ENCODE data around the gene TRMT1. TPM values are rescaled to one million over a fixed set of nuclear protein-coding genes. Genes with fewer than 3 reads are reported as not detected.
"Not testable (repeated sequence)": the region's sequence is repeated elsewhere in the genome, so short reads cannot be mapped to it uniquely, and the experiment has no call there.

TRMT1 gene
- total RNA-seq, 2 experiments from 2014 or later = 54.3 to 55.8 TPM

DNA sequence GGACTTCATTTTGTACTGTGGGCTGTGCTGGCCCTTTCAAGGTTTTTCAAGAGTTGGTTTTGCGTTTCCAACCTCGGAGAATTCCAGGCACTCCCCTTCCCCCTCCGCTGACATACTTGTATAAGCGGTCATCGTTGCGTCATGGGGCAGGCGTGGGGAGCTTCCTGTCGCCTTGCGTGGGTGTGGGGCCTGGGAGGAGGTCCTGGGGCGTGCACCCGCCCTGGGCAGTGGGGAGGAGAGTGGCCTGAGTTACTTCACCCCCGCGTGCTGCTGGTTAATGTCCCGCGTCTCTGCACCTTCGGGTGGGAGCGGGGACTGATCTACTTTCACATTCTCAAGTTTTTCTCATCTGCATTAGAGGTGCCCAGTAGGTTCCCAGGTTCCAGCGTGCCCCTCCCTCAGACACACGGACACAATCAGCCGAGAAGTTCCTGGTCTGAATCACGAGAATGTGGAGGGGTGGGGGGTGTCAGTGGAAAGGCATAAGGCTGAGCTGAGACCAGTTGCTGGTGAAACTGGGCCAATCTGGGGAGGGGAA lies 37.8 kb upstream of the TRMT1 start:
- POLR2A ChIA-PET = interaction anchor here (0.5 to 5.4 kb wide), 12 partner anchors 14 to 1231 kb away, joined by 3 to 267 read pairs (median 6); partner anchors contain the start of gene NACC1
- peak overlapping the region; percentile 98 for H3K4me3 Mint-ChIP-seq
- H3K27ac Mint-ChIP-seq = peak overlapping the region; percentile 100
- no peak for ATAC-seq (ENCODE audit: low read depth)
- DNase-seq = peak; percentile 69
- peaks cover 26% of the 10 kb centered on the region for H3K36me3 Mint-ChIP-seq
- no peaks in the 10 kb centered on the region for H3K27me3 Mint-ChIP-seq
- H3K4me1 Mint-ChIP-seq = peaks cover 33% of the 10 kb centered on the region
- no peaks in the 10 kb centered on the region for H3K9me3 Mint-ChIP-seq

- no peak for DNase-seq
- ATAC-seq (ENCODE audit: low read depth) = no peak
- no peaks in the 10 kb centered on the region for H3K9me3 Mint-ChIP-seq
- peaks cover 33% of the 10 kb centered on the region for H3K4me1 Mint-ChIP-seq
- H3K27ac Mint-ChIP-seq = peak overlapping the region; percentile 100
- H3K4me3 Mint-ChIP-seq = peak overlapping the region; percentile 98
- no peaks in the 10 kb centered on the region for H3K27me3 Mint-ChIP-seq
- H3K36me3 Mint-ChIP-seq = peaks cover 24% of the 10 kb centered on the region
- POLR2A ChIA-PET = interaction anchor here (0.5 to 5.4 kb wide), 19 partner anchors 12 to 1231 kb away, joined by 3 to 267 read pairs (median 10); partner anchors contain the start of genes NACC1 and TRMT1
Observed at GRCh38 chr19:13153569-13154240, 37.2 kb upstream of the TRMT1 start.

DNA sequence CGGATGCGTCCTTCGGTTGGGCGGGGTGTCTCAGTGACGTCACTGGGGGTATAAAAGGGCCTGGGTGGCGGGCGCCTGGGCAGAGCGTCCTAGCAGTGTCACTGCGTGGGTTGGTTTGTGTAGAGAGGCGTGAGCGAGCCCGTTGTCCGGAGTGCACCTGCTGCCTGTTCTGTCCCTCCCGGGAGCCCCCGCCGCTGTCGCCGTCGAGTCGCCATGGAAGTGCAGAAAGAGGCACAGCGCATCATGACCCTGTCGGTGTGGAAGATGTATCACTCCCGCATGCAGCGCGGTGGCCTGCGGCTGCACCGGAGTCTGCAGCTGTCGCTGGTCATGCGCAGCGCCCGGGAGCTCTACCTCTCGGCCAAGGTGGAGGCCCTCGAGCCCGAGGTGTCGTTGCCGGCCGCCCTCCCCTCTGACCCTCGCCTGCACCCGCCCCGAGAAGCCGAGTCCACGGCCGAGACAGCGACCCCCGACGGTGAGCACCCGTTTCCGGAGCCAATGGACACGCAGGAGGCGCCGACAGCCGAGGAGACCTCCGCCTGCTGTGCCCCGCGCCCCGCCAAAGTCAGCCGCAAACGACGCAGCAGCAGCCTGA lies 36.5 kb upstream of the TRMT1 start:
- Mint-ChIP-seq H3K36me3 (peaks cover 24% of the 10 kb centered on the region), H3K9me3 (no peaks in the 10 kb centered on the region)
- POLR2A ChIA-PET = interaction anchor here (0.6 to 2.2 kb wide), 26 partner anchors 13 to 853 kb away, joined by 3 to 216 read pairs (median 4); partner anchors contain the start of genes NACC1, RFX1 and TRMT1

GRCh38 chr19:13152356-13152973 lies 35.9 kb upstream of the TRMT1 start:
- H3K27ac Mint-ChIP-seq = peak overlapping the region; percentile 100
- peaks cover 25% of the 10 kb centered on the region for H3K4me1 Mint-ChIP-seq

More for the DNA sequence above, 36.5 kb upstream of the TRMT1 start:
- H3K27me3 Mint-ChIP-seq = no peaks in the 10 kb centered on the region
- H3K4me3 Mint-ChIP-seq = peak overlapping the region; percentile 98
- ATAC-seq (ENCODE audit: low read depth) (peak; percentile 19), DNase-seq (peak; percentile 97)
- peaks cover 30% of the 10 kb centered on the region for H3K4me1 Mint-ChIP-seq
- H3K27ac Mint-ChIP-seq = peak overlapping the region; percentile 100

GRCh38 chr19:13151605-13152355 lies 35.2 kb upstream of the TRMT1 start:
- H3K36me3 Mint-ChIP-seq = peaks cover 23% of the 10 kb centered on the region
- peak; percentile 94 for DNase-seq
- no peaks in the 10 kb centered on the region for H3K9me3 Mint-ChIP-seq

More at GRCh38 chr19:13152356-13152973, 35.9 kb upstream of the TRMT1 start:
- DNase-seq (no peak), ATAC-seq (ENCODE audit: low read depth) (peak; percentile 1)
- no peaks in the 10 kb centered on the region for H3K27me3 Mint-ChIP-seq
- POLR2A ChIA-PET = interaction anchor here (0.6 to 2.2 kb wide), 32 partner anchors 14 to 854 kb away, joined by 3 to 216 read pairs (median 4); partner anchors contain the start of genes NACC1, RFX1 and TRMT1
- peaks cover 24% of the 10 kb centered on the region for H3K36me3 Mint-ChIP-seq
- H3K9me3 Mint-ChIP-seq = no peaks in the 10 kb centered on the region
- peak overlapping the region; percentile 98 for H3K4me3 Mint-ChIP-seq

GRCh38 chr19:13150931-13151604 lies 34.5 kb upstream of the TRMT1 start:
- peaks cover 21% of the 10 kb centered on the region for H3K36me3 Mint-ChIP-seq
- ATAC-seq (ENCODE audit: low read depth) (peak; percentile 5), DNase-seq (peak; percentile 63)
- peak overlapping the region; percentile 98 for H3K4me3 Mint-ChIP-seq
- H3K9me3 Mint-ChIP-seq = no peaks in the 10 kb centered on the region
- no peaks in the 10 kb centered on the region for H3K27me3 Mint-ChIP-seq
- peak overlapping the region; percentile 100 for H3K27ac Mint-ChIP-seq
- POLR2A ChIA-PET = interaction anchor here (1.3 to 2.5 kb wide), 6 partner anchors 13 to 46 kb away, joined by 3 to 18 read pairs (median 12); partner anchors contain the start of gene NACC1
- peaks cover 15% of the 10 kb centered on the region for H3K4me1 Mint-ChIP-seq

More at GRCh38 chr19:13151605-13152355, 35.2 kb upstream of the TRMT1 start:
- Mint-ChIP-seq H3K4me1 (peaks cover 22% of the 10 kb centered on the region), H3K4me3 (peak overlapping the region; percentile 98), H3K27me3 (no peaks in the 10 kb centered on the region), H3K27ac (peak overlapping the region; percentile 100)
- POLR2A ChIA-PET = interaction anchor here (0.6 to 2.2 kb wide), 29 partner anchors 14 to 855 kb away, joined by 3 to 216 read pairs (median 4); partner anchors contain the start of genes NACC1, RFX1 and TRMT1
- peak; percentile 48 for ATAC-seq (ENCODE audit: low read depth)

GRCh38 chr19:13150187-13150930 lies 33.8 kb upstream of the TRMT1 start, which contains the start of the genes IER2 and STX10:
IER2 (plus strand) TSS chr19:13150411; CDS start chr19:13153187, 2,776 bp downstream.
STX10 (minus strand) TSS chr19:13150375; CDS start chr19:13150173, 202 bp downstream.
- peak; percentile 91 for DNase-seq
- H3K4me1 Mint-ChIP-seq = peaks cover 13% of the 10 kb centered on the region
- POLR2A ChIA-PET = interaction anchor here (0.6 to 2.5 kb wide), 12 partner anchors 10 to 112 kb away, joined by 3 to 18 read pairs (median 3); partner anchors contain the start of gene NACC1

DNA sequence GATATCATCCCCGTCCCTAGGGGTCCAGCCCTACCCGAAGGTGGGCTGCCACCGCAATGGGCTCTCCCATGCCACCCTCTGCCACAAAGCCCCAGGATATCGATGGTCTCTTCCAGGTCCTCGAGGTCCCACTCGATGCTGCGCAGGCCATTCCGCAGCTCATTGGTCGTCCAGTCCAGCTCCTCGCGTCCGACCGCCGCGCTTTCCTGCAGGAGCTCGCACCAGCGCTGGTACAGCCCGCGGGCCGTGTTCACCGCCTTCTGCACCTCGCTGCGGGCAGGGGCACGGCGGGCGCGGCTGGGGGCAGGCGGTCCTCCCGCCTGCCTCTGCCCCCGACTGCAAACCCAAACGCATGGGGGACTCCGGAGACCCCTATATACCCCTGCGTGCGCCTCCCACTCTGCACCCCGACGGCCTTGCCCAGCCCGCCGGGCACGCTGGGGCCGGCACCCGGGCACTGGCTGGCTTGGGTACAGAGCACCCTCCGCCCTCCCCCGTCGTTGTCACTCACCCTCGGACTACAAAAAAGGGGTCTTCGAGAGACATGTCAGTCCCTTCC lies 33.2 kb upstream of the TRMT1 start:
- H3K9me3 Mint-ChIP-seq = no peaks in the 10 kb centered on the region
- peak overlapping the region; percentile 98 for H3K4me3 Mint-ChIP-seq
- POLR2A ChIA-PET = interaction anchor here (0.6 to 2.5 kb wide), 16 partner anchors 10 to 251 kb away, joined by 3 to 18 read pairs (median 4); partner anchors contain the start of gene NACC1
- peaks cover 11% of the 10 kb centered on the region for H3K4me1 Mint-ChIP-seq
- peak; percentile 3 for ATAC-seq (ENCODE audit: low read depth)
- peak overlapping the region; percentile 100 for H3K27ac Mint-ChIP-seq
- peaks cover 16% of the 10 kb centered on the region for H3K36me3 Mint-ChIP-seq
- DNase-seq = no peak
- no peaks in the 10 kb centered on the region for H3K27me3 Mint-ChIP-seq

More at GRCh38 chr19:13150187-13150930, 33.8 kb upstream of the TRMT1 start, which contains the start of the genes IER2 and STX10:
- Mint-ChIP-seq H3K9me3 (no peaks in the 10 kb centered on the region), H3K27me3 (no peaks in the 10 kb centered on the region), H3K27ac (peak within 1 kb of the TSS; percentile 100), H3K36me3 (peaks cover 21% of the 10 kb centered on the region), H3K4me3 (peak within 1 kb of the TSS; percentile 98)
- ATAC-seq (ENCODE audit: low read depth) = peak; percentile 47

DNA sequence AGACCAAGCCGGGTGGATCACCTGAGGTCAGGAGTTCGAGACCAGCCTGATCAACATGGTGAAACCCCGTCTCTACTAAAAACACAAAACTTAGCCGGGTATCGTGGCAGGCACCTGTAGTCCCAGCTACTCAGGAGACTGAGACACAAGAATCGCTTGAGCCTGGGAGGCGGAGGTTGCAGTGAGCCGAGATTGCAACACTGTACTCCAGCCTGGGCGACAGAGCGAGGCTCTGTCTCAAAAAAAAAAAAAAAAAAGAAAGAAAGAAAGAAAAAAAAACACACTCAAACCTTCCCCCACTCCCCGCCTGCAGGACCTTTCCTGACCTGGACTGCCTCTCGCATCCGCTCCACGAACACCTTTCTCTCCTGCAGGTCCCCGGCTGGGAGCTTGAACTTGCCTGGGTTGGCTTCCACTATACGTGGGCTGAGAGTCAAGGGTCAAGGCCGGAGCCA lies 32.7 kb upstream of the TRMT1 start:
- Mint-ChIP-seq H3K36me3 (peaks cover 10% of the 10 kb centered on the region), H3K4me1 (peaks cover 11% of the 10 kb centered on the region), H3K4me3 (peak overlapping the region; percentile 98), H3K27ac (peak overlapping the region; percentile 42)
- POLR2A ChIA-PET = interaction anchor here (0.6 to 2.5 kb wide), 11 partner anchors 15 to 1411 kb away, joined by 3 to 18 read pairs (median 5); partner anchors contain the start of genes NACC1 and ZNF823
- H3K27me3 Mint-ChIP-seq; DNase-seq; H3K9me3 Mint-ChIP-seq; ATAC-seq (ENCODE audit: low read depth): not testable (repeated sequence)

- ATAC-seq (ENCODE audit: low read depth) (no peak), DNase-seq (no peak)
- Mint-ChIP-seq H3K4me1 (peaks cover 8% of the 10 kb centered on the region), H3K36me3 (no peaks in the 10 kb centered on the region), H3K4me3 (no peak overlapping the region), H3K27ac (no peak overlapping the region), H3K27me3 (no peaks in the 10 kb centered on the region), H3K9me3 (no peaks in the 10 kb centered on the region)
- POLR2A ChIA-PET = interaction anchor here (0.7 to 2.3 kb wide), 3 partner anchors 23 to 352 kb away, joined by 3 to 6 read pairs (median 5); partner anchors contain the start of gene NACC1
Observed at GRCh38 chr19:13146763-13147563, 30.4 kb upstream of the TRMT1 start.

Measured in activated naive CD8-positive, alpha-beta T cell treated with anti-CD3 and anti-CD28 coated beads, Interleukin-2, amount 10 ng/mL, durations not matched to agents 7 days and 5 days (primary cell).